ENCODE measurements around the gene TRIM72. TPM values are rescaled to one million over a fixed set of nuclear protein-coding genes. Genes with fewer than 3 reads are reported as not detected.

The TRIM72 gene
- total RNA-seq, 1 experiment from 2014 or later: 1.8 TPM

GRCh38 chr16:31201582-31202413, 12.1 kb upstream of the TRIM72 start (continued):
- no peak for TF ChIP-seq CBFB (CRISPR knock-in tag; IDR thresholded peaks at IDR 0.05; ENCODE audit: low read depth)
- no peak for TF ChIP-seq E2F4 (CRISPR knock-in tag; IDR thresholded peaks at IDR 0.05; ENCODE audit: borderline replicate concordance, low read depth)
- TF ChIP-seq ZNF121 (CRISPR knock-in tag; IDR thresholded peaks at IDR 0.05): peak; percentile 40; the same call in 1 of the 2 replicates
- no peak for TF ChIP-seq NR2C2 (CRISPR knock-in tag; IDR thresholded peaks at IDR 0.05)
- TF ChIP-seq FOXP1 (CRISPR knock-in tag; IDR thresholded peaks at IDR 0.05; ENCODE audit: borderline replicate concordance): peak; percentile 61; the same call in 1 of the 2 replicates
- TF ChIP-seq PRDM15 (CRISPR knock-in tag; IDR thresholded peaks at IDR 0.05): peak; percentile 58
- TF ChIP-seq ZBTB43 (CRISPR knock-in tag; IDR thresholded peaks at IDR 0.05): peak; percentile 69; the same call in 1 of the 2 replicates
- 0 out of 2 replicates have a peak, but pooled peaks have one; percentile 27 for TF ChIP-seq ZNF671 (CRISPR knock-in tag; IDR thresholded peaks at IDR 0.05)
- no peak for TF ChIP-seq SMAD4 (CRISPR knock-in tag; IDR thresholded peaks at IDR 0.05)
- TF ChIP-seq GTF2I (CRISPR knock-in tag; conservative IDR thresholded peaks at IDR 0.05): no peak
- TF ChIP-seq KAT7 (CRISPR knock-in tag; IDR thresholded peaks at IDR 0.05; ENCODE audit: borderline replicate concordance): peak; percentile 61; the same call in 1 of the 2 replicates

- H3K4me3 Mint-ChIP-seq: peak within 1 kb of the TSS; percentile 83
- peaks cover 26% of the 10 kb centered on the region for H3K27me3 Mint-ChIP-seq (ENCODE audit: low read depth)
- no peak for TF ChIP-seq GRHL2 (CRISPR knock-in tag; IDR thresholded peaks at IDR 0.05; ENCODE audit: insufficient replicate concordance, severe bottlenecking)
- no peak for TF ChIP-seq NR1H2 (CRISPR knock-in tag; IDR thresholded peaks at IDR 0.05)
- peak; percentile 28; the same call in 1 of the 2 replicates for TF ChIP-seq PRDM15 (CRISPR knock-in tag; IDR thresholded peaks at IDR 0.05)
- TF ChIP-seq ZNF263 (CRISPR knock-in tag; IDR thresholded peaks at IDR 0.05; ENCODE audit: low read depth): 0 out of 2 replicates have a peak, but pooled peaks have one; percentile 41
- no peak for TF ChIP-seq ZNF232 (CRISPR knock-in tag; IDR thresholded peaks at IDR 0.05)
- peak; percentile 43; the same call in 1 of the 2 replicates for TF ChIP-seq ZNF423 (CRISPR knock-in tag; IDR thresholded peaks at IDR 0.05)
- 0 out of 2 replicates have a peak, but pooled peaks have one; percentile 69 for TF ChIP-seq HMGXB4 (CRISPR knock-in tag; IDR thresholded peaks at IDR 0.05)
- TF ChIP-seq CREB1 (CRISPR knock-in tag; IDR thresholded peaks at IDR 0.05): no peak
- peaks cover 23% of the 10 kb centered on the region for H3K4me1 Mint-ChIP-seq
- 0 out of 2 replicates have a peak, but pooled peaks cover 7% of the 10 kb centered on the region for H3K36me3 Mint-ChIP-seq
- H3K9me3 Mint-ChIP-seq: no peaks in the 10 kb centered on the region
- POLR2A ChIA-PET: interaction anchor here (0.6 to 2.8 kb wide), 11 partner anchors 9 to 257 kb away, joined by 3 to 7 read pairs (median 5); partner anchors contain the start of genes FUS, KAT8 and TRIM72
- CTCF ChIA-PET: interaction anchor here (0.6 to 4.1 kb wide), 18 partner anchors 7 to 257 kb away, joined by 3 to 31 read pairs (median 5); partner anchors contain the start of genes KAT8, PYDC1, TRIM72 and ZNF843
- H3K27ac Mint-ChIP-seq: no peak within 1 kb of the TSS; the same call in 1 of the 2 replicates
- DNase-seq (ENCODE audit: low spot score): peak; percentile 57
- ATAC-seq: peak; percentile 11
Observed at GRCh38 chr16:31202414-31203375, 11.2 kb upstream of the TRIM72 start, which contains the start of gene PYCARD. PYCARD (minus strand) TSS chr16:31202760; CDS start chr16:31202690, 70 bp downstream.
